Ishikawa (cell line): ENCODE measurements around the gene TMEM14A.

ENCODE experiments used
- CREB1 ChIP-seq: IDR thresholded peaks from 2 replicates; pipeline ENCODE4 v1.6.1; 2012; ENCODE audit warnings: low read depth
- MAX ChIP-seq: IDR thresholded peaks from 2 replicates; pipeline ENCODE4 v1.6.1; 2012
- NFIC ChIP-seq: IDR thresholded peaks from 2 replicates; pipeline ENCODE4 v1.6.1; 2012
- RAD21 ChIP-seq: IDR thresholded peaks from 2 replicates; pipeline ENCODE4 v1.6.1; 2012; ENCODE audit warnings: low read depth
- YY1 ChIP-seq: IDR thresholded peaks from 2 replicates; pipeline ENCODE4 v1.6.1; 2012; ENCODE audit warnings: low read depth
- TF ChIP-seq, protein P1 (sequence below): IDR thresholded peaks from 2 replicates; pipeline ENCODE4 v1.6.1; 2012

DNA sequence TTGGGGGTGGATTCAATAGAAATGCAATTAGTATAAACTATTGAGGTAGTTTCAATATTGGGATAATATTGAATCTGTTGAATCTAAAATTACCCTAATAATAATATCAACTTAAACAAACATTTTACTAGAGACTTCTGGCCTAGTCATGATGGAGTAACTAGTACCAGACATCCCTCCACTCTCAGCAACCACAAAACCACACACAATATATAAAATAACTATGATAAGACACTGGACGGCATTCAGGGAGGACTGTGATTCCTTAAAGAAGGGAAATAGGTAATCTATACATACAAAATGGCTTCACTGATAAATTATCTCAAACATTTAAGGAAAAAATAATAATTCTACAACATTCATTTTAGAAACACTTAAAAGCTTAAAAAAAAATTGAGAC is 38.9 kb upstream of the TMEM14A start:
- TF ChIP-seq YY1 (no peak), NFIC (no peak), CREB1 (no peak), MAX (no peak), RAD21 (no peak)
- TF ChIP-seq, protein P1, sequence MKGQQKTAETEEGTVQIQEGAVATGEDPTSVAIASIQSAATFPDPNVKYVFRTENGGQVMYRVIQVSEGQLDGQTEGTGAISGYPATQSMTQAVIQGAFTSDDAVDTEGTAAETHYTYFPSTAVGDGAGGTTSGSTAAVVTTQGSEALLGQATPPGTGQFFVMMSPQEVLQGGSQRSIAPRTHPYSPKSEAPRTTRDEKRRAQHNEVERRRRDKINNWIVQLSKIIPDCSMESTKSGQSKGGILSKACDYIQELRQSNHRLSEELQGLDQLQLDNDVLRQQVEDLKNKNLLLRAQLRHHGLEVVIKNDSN: no peak
